HL-60/S4 treated with phorbol 12-myristate 13-acetate at 8.2 ng/mL for 4 days and 3 days (cell line): ENCODE measurements around the gene RPSA.
"Not testable (repeated sequence)": the region's sequence is repeated elsewhere in the genome, so short reads cannot be mapped to it uniquely, and the experiment has no call there.

Source experiments
- in situ Hi-C: fragments of 300-500 bp; cut with MboI; formaldehyde crosslinking; loops from 2 replicates; pipeline ENCODE4 v1.15.0; 2022; ENCODE audit warnings: low sequenced_read_pairs

RPSA gene

GRCh38 chr3:39418556-39419225, 12.2 kb downstream of the RPSA start:
- in situ Hi-C loops = not testable (repeated sequence)

GRCh38 chr3:39419742-39420315, 13.3 kb downstream of the RPSA start:
- in situ Hi-C loops = no loop called here

GRCh38 chr3:39420543-39420942, 14.0 kb downstream of the RPSA start:
- in situ Hi-C loops = no loop called here

- in situ Hi-C loops = no loop called here
Measured at GRCh38 chr3:39423436-39423970, 17.0 kb downstream of the RPSA start.

GRCh38 chr3:39426312-39426711, 19.8 kb downstream of the RPSA start:
- in situ Hi-C loops = no loop called here

GRCh38 chr3:39427506-39427905, 21.0 kb downstream of the RPSA start:
- in situ Hi-C loops = no loop called here

GRCh38 chr3:39428745-39429201, 22.3 kb downstream of the RPSA start:
- in situ Hi-C loops = no loop called here

GRCh38 chr3:39429466-39429865, 22.9 kb downstream of the RPSA start:
- in situ Hi-C loops = no loop called here

- in situ Hi-C loops = no loop called here
Measured at GRCh38 chr3:39432342-39432741, 25.8 kb downstream of the RPSA start.

- in situ Hi-C loops = no loop called here
Measured at GRCh38 chr3:39433642-39434041, 27.1 kb downstream of the RPSA start.

- in situ Hi-C loops = no loop called here
Measured at GRCh38 chr3:39434574-39434973, 28.1 kb downstream of the RPSA start.

GRCh38 chr3:39435006-39435748, 28.7 kb downstream of the RPSA start:
- in situ Hi-C loops = no loop called here

GRCh38 chr3:39438880-39439279, 32.4 kb downstream of the RPSA start:
- in situ Hi-C loops = no loop called here

GRCh38 chr3:39440316-39440715, 33.8 kb downstream of the RPSA start:
- in situ Hi-C loops = no loop called here

GRCh38 chr3:39443530-39443929, 37.0 kb downstream of the RPSA start:
- in situ Hi-C loops = no loop called here

- in situ Hi-C loops = no loop called here
Measured at GRCh38 chr3:39445927-39446326, 39.4 kb downstream of the RPSA start.

GRCh38 chr3:39446444-39446843, 39.9 kb downstream of the RPSA start:
- in situ Hi-C loops = no loop called here

GRCh38 chr3:39447637-39448483, 41.3 kb downstream of the RPSA start:
- in situ Hi-C loops = no loop called here

- in situ Hi-C loops = no loop called here
Measured at GRCh38 chr3:39448506-39449233, 42.1 kb downstream of the RPSA start.

- in situ Hi-C loops = no loop called here
Measured at GRCh38 chr3:39449796-39450195, 43.3 kb downstream of the RPSA start.
